SU-DHL-6 (cell line): ENCODE data around the gene GLYR1.

ENCODE experiments used
- CTCF ChIP-seq: fragments of 200-600 bp; sonication (generic); IDR thresholded peaks from one replicate; pipeline ENCODE4 v1.5.1; 2017; ENCODE audit warnings: antibody characterized with exemption, mild to moderate bottlenecking, low read length, moderate library complexity; ENCODE audit not compliant: insufficient read depth, poor library complexity, severe bottlenecking
- EZH2phosphoT487 ChIP-seq: fragments of 200-600 bp; sonication (generic), shearing (Covaris generic); conservative IDR thresholded peaks from 2 replicates; pipeline ENCODE4 v1.6.1; 2018; ENCODE audit warnings: mild to moderate bottlenecking, antibody characterized with exemption, low read length, moderate library complexity, mixed read lengths

DNA sequence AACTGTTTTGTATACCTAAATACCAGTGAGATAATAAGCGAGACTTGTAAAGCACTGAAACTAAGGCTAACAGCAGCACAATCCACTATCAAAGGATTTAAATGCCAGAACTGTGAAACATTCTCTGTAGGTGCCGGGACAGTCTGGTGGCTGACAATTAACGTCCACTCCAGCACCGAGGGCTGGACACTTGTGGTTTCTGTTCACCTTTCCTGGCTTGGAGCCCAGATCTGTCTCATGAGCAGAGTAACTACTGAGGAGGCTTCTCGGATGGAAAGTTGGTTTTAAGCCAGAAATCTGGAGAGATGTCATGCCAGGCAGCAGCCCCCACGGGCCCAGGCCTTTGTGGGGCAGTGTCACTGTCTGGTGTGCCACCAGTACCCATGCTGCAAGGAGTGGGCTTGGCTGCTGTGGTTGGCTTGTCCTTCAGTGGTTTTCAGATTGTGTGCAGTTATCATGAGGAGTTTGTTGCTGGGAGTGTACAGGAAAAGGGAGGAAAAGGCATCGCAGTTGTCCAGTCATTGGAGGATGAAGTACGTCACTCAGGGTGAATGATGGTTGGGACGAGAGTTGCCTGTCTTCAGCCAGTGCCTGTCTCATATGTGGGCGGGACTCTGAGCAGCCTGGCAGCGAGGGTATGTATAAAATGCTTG, 35.7 kb upstream of the GLYR1 start:
- no peak for TF ChIP-seq CTCF
- no peak for TF ChIP-seq EZH2phosphoT487
